Esophagus squamous epithelium (tissue), 5 donors: ENCODE data around the gene FARP2. TPM values are rescaled to one million over a fixed set of nuclear protein-coding genes. Genes with fewer than 3 reads are reported as not detected.

ENCODE experiments used
- DNase-seq: peaks from one replicate; lab custom pipeline; 2025; lab: John Stamatoyannopoulos, UW
- H3K27ac ChIP-seq, 4 donors: fragments of 200-600 bp; sonication (generic); one replicate each; pipeline ENCODE4 v1.5.1; 2016 to 2019; ENCODE audit warnings: mild to moderate bottlenecking in 1 of 4
- H3K27me3 ChIP-seq, 4 donors: fragments of 200-600 bp; sonication (generic); 1 replicate in 3 of 4; 2 replicates in 1 of 4; pipeline versions ENCODE4 v1.5.1 to v1.6.0; 2017 to 2021; ENCODE audit warnings: antibody characterized with exemption in 1 of 4
- H3K36me3 ChIP-seq, 3 donors: fragments of 200-600 bp; sonication (generic); one replicate each; pipeline ENCODE4 v1.5.1; 2016 to 2019
- H3K4me1 ChIP-seq, 3 donors: fragments of 200-600 bp; sonication (generic); one replicate each; pipeline ENCODE4 v1.5.1; 2017 to 2019
- H3K4me3 ChIP-seq, 4 donors: fragments of 200-600 bp; sonication (generic); 1 replicate in 3 of 4; 2 replicates in 1 of 4; pipeline ENCODE4 v1.5.1; 2016 to 2019; ENCODE audit warnings: mild to moderate bottlenecking in 2 of 4, moderate library complexity in 1 of 4
- H3K9me3 ChIP-seq, 3 donors: fragments of 200-600 bp; sonication (generic); one replicate each; pipeline ENCODE4 v1.5.1; 2016 to 2019
- CTCF ChIP-seq, 6 experiments: fragments of 450-650 bp in 4 of 6; fragments of 200-600 bp in 2 of 6; sonication (generic) in 2 of 6; IDR thresholded peaks; one replicate each; pipeline ENCODE4 v1.5.1; 2016 to 2019; ENCODE audit warnings: antibody characterized with exemption in 6 of 6, mild to moderate bottlenecking in 4 of 6, moderate library complexity in 4 of 6
- POLR2A ChIP-seq, 4 donors: fragments of 450-650 bp; IDR thresholded peaks; one replicate each; pipeline ENCODE4 v1.6.1; 2017; ENCODE audit warnings: antibody characterized with exemption in 4 of 4, mild to moderate bottlenecking in 4 of 4, moderate library complexity in 3 of 4
- WGBS, 2 donors: methylation state at CpG; one replicate each; pipeline ENCODE4 v1.1.5; 2018; 5-methylcytosine and 5-hydroxymethylcytosine counted together
- intact Hi-C: fragments of 100-400 bp; cut with DNase I; formaldehyde crosslinking; loops from one replicate; pipeline ENCODE4 v1.15.0; 2022
- total RNA-seq, 4 donors: library from RNA; depleted of rRNA; stranded (reverse); fragments of >200 nt; gene quantifications; one replicate each; pipeline ENCODE4 v1.1.0, GENCODE V29; 2016
- donor health status: DM: yes; HTN: yes; CAD: no.

The FARP2 gene
- total RNA-seq, result 10 to 100 TPM; 20.8 to 41.8 (median 37.1) TPM

GRCh38 chr2:241355983-241356870 lies at the start of gene FARP2:
Gene FARP2 (plus strand): TSS chr2:241356285. CDS start chr2:241373108, 16,823 bp downstream.
- WGBS, 2 donors, result 0% methylated on average over 4 to 6 of the region's 101 CpGs
- intact Hi-C loops, result no loop called here
- peaks cover 0 to 45% (median 19%) of the 10 kb centered on the region in 3 donors for H3K4me1 ChIP-seq
- DNase-seq, result peak; percentile 98
- peaks cover 1 to 36% (median 5%) of the 10 kb centered on the region in 3 donors for H3K36me3 ChIP-seq
- no peaks in the 10 kb centered on the region for H3K27me3 ChIP-seq
- peak within 1 kb of the TSS; percentile 65 to 96 (median 91) for H3K4me3 ChIP-seq
- H3K9me3 ChIP-seq, result no peaks in the 10 kb centered on the region
- peak within 1 kb of the TSS; percentile 93 to 97 (median 96) for H3K27ac ChIP-seq
- peak in 1 of 6 experiments; percentile 9 for TF ChIP-seq CTCF (IDR thresholded peaks at IDR 0.05)
- TF ChIP-seq POLR2A (IDR thresholded peaks at IDR 0.05), result peak in 3 of 4 donors; percentile 41 to 88 (median 82)

GRCh38 chr2:241307055-241307454 lies 49.0 kb upstream of the FARP2 start:
- Histone ChIP-seq H3K4me1 (peaks cover 0 to 73% (median 0%) of the 10 kb centered on the region in 3 donors), H3K4me3 (no peak overlapping the region), H3K9me3 (no peaks in the 10 kb centered on the region), H3K36me3 (no peaks in the 10 kb centered on the region), H3K27ac (no peak overlapping the region), H3K27me3 (no peaks in the 10 kb centered on the region)
- TF ChIP-seq POLR2A (IDR thresholded peaks at IDR 0.05) (no peak), CTCF (IDR thresholded peaks at IDR 0.05) (no peak)
- no peak for DNase-seq
- intact Hi-C loops, result no loop called here
- WGBS, 2 donors, result 73 to 86% methylated on average over 5 to 6 of the region's 6 CpGs

- intact Hi-C loops, result no loop called here
- DNase-seq, result no peak
- Histone ChIP-seq H3K9me3 (no peaks in the 10 kb centered on the region), H3K27ac (no peak overlapping the region), H3K4me3 (no peak overlapping the region), H3K36me3 (no peaks in the 10 kb centered on the region), H3K4me1 (peaks cover 0 to 81% (median 4%) of the 10 kb centered on the region in 3 donors), H3K27me3 (no peaks in the 10 kb centered on the region)
- 64 to 88% methylated on average over 5 of the region's 5 CpGs for WGBS, 2 donors
- TF ChIP-seq CTCF (IDR thresholded peaks at IDR 0.05) (no peak), POLR2A (IDR thresholded peaks at IDR 0.05) (no peak)
Observed at GRCh38 chr2:241308267-241308666, 47.8 kb upstream of the FARP2 start.

- intact Hi-C loops, result no loop called here
- Histone ChIP-seq H3K27ac (peak overlapping the region in 1 of 4 donors; percentile 20), H3K4me3 (no peak overlapping the region), H3K27me3 (no peaks in the 10 kb centered on the region), H3K4me1 (peaks cover 4 to 81% (median 4%) of the 10 kb centered on the region in 3 donors), H3K9me3 (no peaks in the 10 kb centered on the region), H3K36me3 (no peaks in the 10 kb centered on the region)
- TF ChIP-seq POLR2A (IDR thresholded peaks at IDR 0.05), result no peak
- TF ChIP-seq CTCF (IDR thresholded peaks at IDR 0.05), result no peak
- no peak for DNase-seq
- WGBS, 2 donors, result 87 to 91% methylated on average over 18 of the region's 18 CpGs
Observed at GRCh38 chr2:241308832-241309500, 47.1 kb upstream of the FARP2 start.
